Measurements from ENCODE around the gene PSMG3. TPM values are rescaled to one million over a fixed set of nuclear protein-coding genes. Genes with fewer than 3 reads are reported as not detected.

PSMG3 gene
- total and polyA plus RNA-seq, 2 experiments from 2014 or later: 28.3 to 84.8 TPM

DNA sequence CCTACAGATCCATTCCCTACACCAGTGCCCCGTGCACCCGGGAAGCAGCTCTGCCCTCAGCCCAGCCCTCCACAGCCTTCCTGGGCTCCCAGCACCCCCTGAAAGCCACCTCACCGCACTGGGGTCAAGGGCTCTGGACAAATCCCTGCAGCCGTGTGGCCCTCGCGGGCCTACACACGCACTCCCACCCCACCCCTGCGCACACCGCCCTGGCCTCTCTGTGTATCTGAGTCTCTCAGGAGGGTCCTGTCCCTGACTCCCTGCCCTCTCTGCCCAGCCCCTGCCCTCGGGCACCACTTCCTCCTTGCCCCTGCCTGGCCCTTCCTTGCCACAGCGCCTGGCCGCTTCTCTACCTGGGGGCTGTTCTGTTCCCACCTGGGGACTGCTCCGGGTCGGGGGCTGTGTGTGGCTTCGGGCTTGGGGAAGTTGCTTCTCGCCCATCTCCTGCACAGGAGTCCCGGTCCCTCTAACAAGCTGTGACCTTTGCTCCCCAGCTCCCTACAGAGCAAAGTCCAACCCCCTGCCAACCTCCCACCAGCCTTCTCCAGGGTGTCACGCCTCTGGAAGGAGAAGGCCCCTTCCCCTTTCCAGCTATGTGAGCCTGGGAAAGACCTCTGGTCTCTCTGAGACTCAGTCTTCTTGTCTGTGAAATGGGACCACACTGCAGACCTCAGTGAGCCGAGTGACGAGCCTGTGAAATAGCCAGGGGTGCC is 15.3 kb downstream of the PSMG3 start:
- Histone ChIP-seq H3K27me3 (ENCODE audit: insufficient read depth) (no peaks in the 10 kb centered on the region), H2AFZ (no peak overlapping the region), H3K79me2 (replicated peaks; ENCODE audit: insufficient read depth) (no peaks in the 10 kb centered on the region), H3K36me3 (ENCODE audit: insufficient read depth) (no peaks in the 10 kb centered on the region), H3K4me1 (ENCODE audit: insufficient read depth) (peaks cover 9% of the 10 kb centered on the region; the same call in 1 of the 2 replicates), H4K20me1 (replicated peaks; ENCODE audit: insufficient read depth) (no peaks in the 10 kb centered on the region), H3K4me2 (no peak overlapping the region), H3K9me2 (ENCODE audit: insufficient read depth) (no peaks in the 10 kb centered on the region), H3K4me3 (no peak overlapping the region), H3K27ac (ENCODE audit: low read depth) (no peak overlapping the region), H3F3A (replicated peaks; ENCODE audit: low read depth) (no peaks in the 10 kb centered on the region)
- Mint-ChIP-seq H3K36me3 (ENCODE audit: low read depth) (no peaks in the 10 kb centered on the region), H3K4me1 (peaks cover 11% of the 10 kb centered on the region), H3K4me3 (no peak overlapping the region), H3K27me3 (ENCODE audit: insufficient read depth, low read depth, poor library complexity) (peaks cover 6% of the 10 kb centered on the region), H3K9me3 (no peaks in the 10 kb centered on the region), H3K27ac (no peak overlapping the region)
- TF ChIP-seq POLR2AphosphoS5 (IDR thresholded peaks at IDR 0.05; ENCODE audit: low read depth) (no peak), ZNF114 (CRISPR knock-in tag; IDR thresholded peaks at IDR 0.05) (no peak), EZH2 (IDR thresholded peaks at IDR 0.05; ENCODE audit: low read depth, unreplicated experiment) (no peak), EZH2phosphoT487 (IDR thresholded peaks at IDR 0.05; ENCODE audit: unreplicated experiment) (no peak), ZNF331 (CRISPR knock-in tag; IDR thresholded peaks at IDR 0.05; ENCODE audit: low read depth) (no peak), JUNB (IDR thresholded peaks at IDR 0.05; ENCODE audit: unreplicated experiment) (no peak), STAT1 (IDR thresholded peaks at IDR 0.05; ENCODE audit: unreplicated experiment) (no peak), NANOG (IDR thresholded peaks at IDR 0.05; ENCODE audit: borderline replicate concordance) (no peak), CREB1 (CRISPR knock-in tag; IDR thresholded peaks at IDR 0.05; ENCODE audit: low read depth) (no peak)
- TF ChIP-seq, protein P1, sequence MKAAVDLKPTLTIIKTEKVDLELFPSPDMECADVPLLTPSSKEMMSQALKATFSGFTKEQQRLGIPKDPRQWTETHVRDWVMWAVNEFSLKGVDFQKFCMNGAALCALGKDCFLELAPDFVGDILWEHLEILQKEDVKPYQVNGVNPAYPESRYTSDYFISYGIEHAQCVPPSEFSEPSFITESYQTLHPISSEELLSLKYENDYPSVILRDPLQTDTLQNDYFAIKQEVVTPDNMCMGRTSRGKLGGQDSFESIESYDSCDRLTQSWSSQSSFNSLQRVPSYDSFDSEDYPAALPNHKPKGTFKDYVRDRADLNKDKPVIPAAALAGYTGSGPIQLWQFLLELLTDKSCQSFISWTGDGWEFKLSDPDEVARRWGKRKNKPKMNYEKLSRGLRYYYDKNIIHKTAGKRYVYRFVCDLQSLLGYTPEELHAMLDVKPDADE (IDR thresholded peaks at IDR 0.05): no peak
- TF ChIP-seq, protein P2, sequence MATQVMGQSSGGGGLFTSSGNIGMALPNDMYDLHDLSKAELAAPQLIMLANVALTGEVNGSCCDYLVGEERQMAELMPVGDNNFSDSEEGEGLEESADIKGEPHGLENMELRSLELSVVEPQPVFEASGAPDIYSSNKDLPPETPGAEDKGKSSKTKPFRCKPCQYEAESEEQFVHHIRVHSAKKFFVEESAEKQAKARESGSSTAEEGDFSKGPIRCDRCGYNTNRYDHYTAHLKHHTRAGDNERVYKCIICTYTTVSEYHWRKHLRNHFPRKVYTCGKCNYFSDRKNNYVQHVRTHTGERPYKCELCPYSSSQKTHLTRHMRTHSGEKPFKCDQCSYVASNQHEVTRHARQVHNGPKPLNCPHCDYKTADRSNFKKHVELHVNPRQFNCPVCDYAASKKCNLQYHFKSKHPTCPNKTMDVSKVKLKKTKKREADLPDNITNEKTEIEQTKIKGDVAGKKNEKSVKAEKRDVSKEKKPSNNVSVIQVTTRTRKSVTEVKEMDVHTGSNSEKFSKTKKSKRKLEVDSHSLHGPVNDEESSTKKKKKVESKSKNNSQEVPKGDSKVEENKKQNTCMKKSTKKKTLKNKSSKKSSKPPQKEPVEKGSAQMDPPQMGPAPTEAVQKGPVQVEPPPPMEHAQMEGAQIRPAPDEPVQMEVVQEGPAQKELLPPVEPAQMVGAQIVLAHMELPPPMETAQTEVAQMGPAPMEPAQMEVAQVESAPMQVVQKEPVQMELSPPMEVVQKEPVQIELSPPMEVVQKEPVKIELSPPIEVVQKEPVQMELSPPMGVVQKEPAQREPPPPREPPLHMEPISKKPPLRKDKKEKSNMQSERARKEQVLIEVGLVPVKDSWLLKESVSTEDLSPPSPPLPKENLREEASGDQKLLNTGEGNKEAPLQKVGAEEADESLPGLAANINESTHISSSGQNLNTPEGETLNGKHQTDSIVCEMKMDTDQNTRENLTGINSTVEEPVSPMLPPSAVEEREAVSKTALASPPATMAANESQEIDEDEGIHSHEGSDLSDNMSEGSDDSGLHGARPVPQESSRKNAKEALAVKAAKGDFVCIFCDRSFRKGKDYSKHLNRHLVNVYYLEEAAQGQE (IDR thresholded peaks at IDR 0.05; ENCODE audit: unreplicated experiment): no peak
- TF ChIP-seq, protein P3, sequence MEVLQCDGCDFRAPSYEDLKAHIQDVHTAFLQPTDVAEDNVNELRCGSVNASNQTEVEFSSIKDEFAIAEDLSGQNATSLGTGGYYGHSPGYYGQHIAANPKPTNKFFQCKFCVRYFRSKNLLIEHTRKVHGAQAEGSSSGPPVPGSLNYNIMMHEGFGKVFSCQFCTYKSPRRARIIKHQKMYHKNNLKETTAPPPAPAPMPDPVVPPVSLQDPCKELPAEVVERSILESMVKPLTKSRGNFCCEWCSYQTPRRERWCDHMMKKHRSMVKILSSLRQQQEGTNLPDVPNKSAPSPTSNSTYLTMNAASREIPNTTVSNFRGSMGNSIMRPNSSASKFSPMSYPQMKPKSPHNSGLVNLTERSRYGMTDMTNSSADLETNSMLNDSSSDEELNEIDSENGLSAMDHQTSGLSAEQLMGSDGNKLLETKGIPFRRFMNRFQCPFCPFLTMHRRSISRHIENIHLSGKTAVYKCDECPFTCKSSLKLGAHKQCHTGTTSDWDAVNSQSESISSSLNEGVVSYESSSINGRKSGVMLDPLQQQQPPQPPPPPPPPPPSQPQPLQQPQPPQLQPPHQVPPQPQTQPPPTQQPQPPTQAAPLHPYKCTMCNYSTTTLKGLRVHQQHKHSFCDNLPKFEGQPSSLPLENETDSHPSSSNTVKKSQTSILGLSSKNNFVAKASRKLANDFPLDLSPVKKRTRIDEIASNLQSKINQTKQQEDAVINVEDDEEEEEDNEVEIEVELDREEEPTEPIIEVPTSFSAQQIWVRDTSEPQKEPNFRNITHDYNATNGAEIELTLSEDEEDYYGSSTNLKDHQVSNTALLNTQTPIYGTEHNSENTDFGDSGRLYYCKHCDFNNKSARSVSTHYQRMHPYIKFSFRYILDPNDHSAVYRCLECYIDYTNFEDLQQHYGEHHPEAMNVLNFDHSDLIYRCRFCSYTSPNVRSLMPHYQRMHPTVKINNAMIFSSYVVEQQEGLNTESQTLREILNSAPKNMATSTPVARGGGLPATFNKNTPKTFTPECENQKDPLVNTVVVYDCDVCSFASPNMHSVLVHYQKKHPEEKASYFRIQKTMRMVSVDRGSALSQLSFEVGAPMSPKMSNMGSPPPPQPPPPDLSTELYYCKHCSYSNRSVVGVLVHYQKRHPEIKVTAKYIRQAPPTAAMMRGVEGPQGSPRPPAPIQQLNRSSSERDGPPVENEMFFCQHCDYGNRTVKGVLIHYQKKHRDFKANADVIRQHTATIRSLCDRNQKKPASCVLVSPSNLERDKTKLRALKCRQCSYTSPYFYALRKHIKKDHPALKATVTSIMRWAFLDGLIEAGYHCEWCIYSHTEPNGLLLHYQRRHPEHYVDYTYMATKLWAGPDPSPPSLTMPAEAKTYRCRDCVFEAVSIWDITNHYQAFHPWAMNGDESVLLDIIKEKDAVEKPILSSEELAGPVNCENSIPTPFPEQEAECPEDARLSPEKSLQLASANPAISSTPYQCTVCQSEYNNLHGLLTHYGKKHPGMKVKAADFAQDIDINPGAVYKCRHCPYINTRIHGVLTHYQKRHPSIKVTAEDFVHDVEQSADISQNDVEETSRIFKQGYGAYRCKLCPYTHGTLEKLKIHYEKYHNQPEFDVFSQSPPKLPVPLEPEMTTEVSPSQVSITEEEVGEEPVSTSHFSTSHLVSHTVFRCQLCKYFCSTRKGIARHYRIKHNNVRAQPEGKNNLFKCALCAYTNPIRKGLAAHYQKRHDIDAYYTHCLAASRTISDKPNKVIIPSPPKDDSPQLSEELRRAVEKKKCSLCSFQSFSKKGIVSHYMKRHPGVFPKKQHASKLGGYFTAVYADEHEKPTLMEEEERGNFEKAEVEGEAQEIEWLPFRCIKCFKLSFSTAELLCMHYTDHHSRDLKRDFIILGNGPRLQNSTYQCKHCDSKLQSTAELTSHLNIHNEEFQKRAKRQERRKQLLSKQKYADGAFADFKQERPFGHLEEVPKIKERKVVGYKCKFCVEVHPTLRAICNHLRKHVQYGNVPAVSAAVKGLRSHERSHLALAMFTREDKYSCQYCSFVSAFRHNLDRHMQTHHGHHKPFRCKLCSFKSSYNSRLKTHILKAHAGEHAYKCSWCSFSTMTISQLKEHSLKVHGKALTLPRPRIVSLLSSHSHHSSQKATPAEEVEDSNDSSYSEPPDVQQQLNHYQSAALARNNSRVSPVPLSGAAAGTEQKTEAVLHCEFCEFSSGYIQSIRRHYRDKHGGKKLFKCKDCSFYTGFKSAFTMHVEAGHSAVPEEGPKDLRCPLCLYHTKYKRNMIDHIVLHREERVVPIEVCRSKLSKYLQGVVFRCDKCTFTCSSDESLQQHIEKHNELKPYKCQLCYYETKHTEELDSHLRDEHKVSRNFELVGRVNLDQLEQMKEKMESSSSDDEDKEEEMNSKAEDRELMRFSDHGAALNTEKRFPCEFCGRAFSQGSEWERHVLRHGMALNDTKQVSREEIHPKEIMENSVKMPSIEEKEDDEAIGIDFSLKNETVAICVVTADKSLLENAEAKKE (CRISPR knock-in tag; IDR thresholded peaks at IDR 0.05): no peak
- TF ChIP-seq, protein P4, sequence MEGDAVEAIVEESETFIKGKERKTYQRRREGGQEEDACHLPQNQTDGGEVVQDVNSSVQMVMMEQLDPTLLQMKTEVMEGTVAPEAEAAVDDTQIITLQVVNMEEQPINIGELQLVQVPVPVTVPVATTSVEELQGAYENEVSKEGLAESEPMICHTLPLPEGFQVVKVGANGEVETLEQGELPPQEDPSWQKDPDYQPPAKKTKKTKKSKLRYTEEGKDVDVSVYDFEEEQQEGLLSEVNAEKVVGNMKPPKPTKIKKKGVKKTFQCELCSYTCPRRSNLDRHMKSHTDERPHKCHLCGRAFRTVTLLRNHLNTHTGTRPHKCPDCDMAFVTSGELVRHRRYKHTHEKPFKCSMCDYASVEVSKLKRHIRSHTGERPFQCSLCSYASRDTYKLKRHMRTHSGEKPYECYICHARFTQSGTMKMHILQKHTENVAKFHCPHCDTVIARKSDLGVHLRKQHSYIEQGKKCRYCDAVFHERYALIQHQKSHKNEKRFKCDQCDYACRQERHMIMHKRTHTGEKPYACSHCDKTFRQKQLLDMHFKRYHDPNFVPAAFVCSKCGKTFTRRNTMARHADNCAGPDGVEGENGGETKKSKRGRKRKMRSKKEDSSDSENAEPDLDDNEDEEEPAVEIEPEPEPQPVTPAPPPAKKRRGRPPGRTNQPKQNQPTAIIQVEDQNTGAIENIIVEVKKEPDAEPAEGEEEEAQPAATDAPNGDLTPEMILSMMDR (conservative IDR thresholded peaks at IDR 0.05; ENCODE audit: low read depth in 2 of 2): no peak
- ATAC-seq: no peak
- no peak for DNase-seq (ENCODE audit: low spot score)
